WTC11 (cell line): ENCODE results near the gene KY. TPM values are rescaled to one million over a fixed set of nuclear protein-coding genes. Genes with fewer than 3 reads are reported as not detected.

Experiments used
- ATAC-seq: fragments of 200-7000 bp; cut with Tn5 transposase; 2 replicates; pipeline ENCODE4 v1.10.0; 2021; ENCODE audit warnings: mild to moderate bottlenecking, moderate library complexity
- CTCF ChIA-PET: fragments of 300-600 bp; sonication (Branson Sonifier 250); formaldehyde crosslinking; loops from one replicate; lab custom pipeline; 2021; ENCODE audit warnings: antibody characterized with exemption; lab: Charles Lee
- POLR2A ChIA-PET: fragments of 350-600 bp; sonication (Branson Sonifier 250); formaldehyde crosslinking; loops from one replicate; lab custom pipeline; 2021; ENCODE audit warnings: antibody characterized with exemption; lab: Charles Lee
- DNase-seq: peaks from one replicate; pipeline ENCODE4 v3.0.0; 2021; ENCODE audit warnings: low spot score
- H3K27ac Mint-ChIP-seq: 2 replicates; pipeline ENCODE4 v1.8.0; 2021; ENCODE audit warnings: mixed read lengths
- H3K27me3 Mint-ChIP-seq: 2 replicates; pipeline ENCODE4 v1.8.0; 2021; ENCODE audit warnings: low read depth, mild to moderate bottlenecking, moderate library complexity, mixed read lengths
- H3K36me3 Mint-ChIP-seq: 2 replicates; pipeline ENCODE4 v1.8.0; 2021; ENCODE audit warnings: mixed read lengths
- H3K4me1 Mint-ChIP-seq: 2 replicates; pipeline ENCODE4 v1.8.0; 2022; ENCODE audit warnings: mixed read lengths
- H3K4me3 Mint-ChIP-seq: 2 replicates; pipeline ENCODE4 v1.8.0; 2021; ENCODE audit warnings: mild to moderate bottlenecking, moderate library complexity, mixed read lengths
- H3K9me3 Mint-ChIP-seq: 2 replicates; pipeline ENCODE4 v1.8.0; 2021; ENCODE audit warnings: mixed read lengths
- ATF1 ChIP-seq: sonication (generic); formaldehyde crosslinking; IDR thresholded peaks from 2 replicates; pipeline ENCODE4 v1.8.1; 2023; ENCODE audit warnings: mild to moderate bottlenecking, moderate library complexity, missing genetic modification reagents
- CREB1 ChIP-seq: sonication (generic); formaldehyde crosslinking; IDR thresholded peaks from 2 replicates; pipeline ENCODE4 v1.8.0; 2023; ENCODE audit warnings: mild to moderate bottlenecking, missing genetic modification reagents
- ELF4 ChIP-seq: sonication (generic); formaldehyde crosslinking; IDR thresholded peaks from 2 replicates; pipeline ENCODE4 v1.8.1; 2022; ENCODE audit warnings: low read depth, mild to moderate bottlenecking, moderate library complexity, missing genetic modification reagents
- FOXK1 ChIP-seq: sonication (generic); formaldehyde crosslinking; IDR thresholded peaks from 2 replicates; pipeline ENCODE4 v1.8.0; 2022; ENCODE audit warnings: mild to moderate bottlenecking, moderate library complexity, missing genetic modification reagents
- GABPB1 ChIP-seq: sonication (generic); formaldehyde crosslinking; IDR thresholded peaks from 2 replicates; pipeline ENCODE4 v1.8.1; 2023; ENCODE audit warnings: mild to moderate bottlenecking, missing genetic modification reagents
- NFATC4 ChIP-seq: fragments of 250-450 bp; sonication (Bioruptor Pico); IDR thresholded peaks from 2 replicates; pipeline ENCODE4 v1.9.0; 2021; ENCODE audit warnings: mild to moderate bottlenecking
- NFE2L1 ChIP-seq: sonication (generic); formaldehyde crosslinking; IDR thresholded peaks from 2 replicates; pipeline ENCODE4 v1.8.1; 2023; ENCODE audit warnings: missing genetic modification reagents
- NFYB ChIP-seq: sonication (generic); formaldehyde crosslinking; conservative IDR thresholded peaks from 2 replicates; pipeline ENCODE4 v1.8.0; 2022; ENCODE audit warnings: low read depth, missing genetic modification reagents
- NR1H2 ChIP-seq: sonication (generic); formaldehyde crosslinking; IDR thresholded peaks from 2 replicates; pipeline ENCODE4 v1.9.0; 2021; ENCODE audit warnings: mild to moderate bottlenecking, moderate library complexity, missing genetic modification reagents
- NR2C2 ChIP-seq: sonication (generic); formaldehyde crosslinking; IDR thresholded peaks from 2 replicates; pipeline ENCODE4 v1.8.0; 2022; ENCODE audit warnings: mild to moderate bottlenecking, missing genetic modification reagents
- SP1 ChIP-seq: sonication (generic); formaldehyde crosslinking; conservative IDR thresholded peaks from 2 replicates; pipeline ENCODE4 v1.8.1; 2022; ENCODE audit warnings: missing genetic modification reagents
- ZNF219 ChIP-seq: sonication (generic); formaldehyde crosslinking; IDR thresholded peaks from 2 replicates; pipeline ENCODE4 v1.8.0; 2023; ENCODE audit warnings: missing genetic modification reagents, mild to moderate bottlenecking, borderline replicate concordance
- ZNF416 ChIP-seq: fragments of 250-450 bp; sonication (Bioruptor Pico); IDR thresholded peaks from 2 replicates; pipeline ENCODE4 v1.9.0; 2021; ENCODE audit warnings: mild to moderate bottlenecking, inconsistent platforms
- ZNF423 ChIP-seq: fragments of 250-450 bp; sonication (Bioruptor Pico); IDR thresholded peaks from 2 replicates; pipeline ENCODE4 v2.1.2; 2022; ENCODE audit warnings: mild to moderate bottlenecking, moderate library complexity
- total RNA-seq: library from RNA; stranded (reverse); gene quantifications from 3 replicates; pipeline ENCODE4 v1.2.3, GENCODE V29; 2021
- TF ChIP-seq, protein P1 (sequence below): sonication (generic); formaldehyde crosslinking; conservative IDR thresholded peaks from 2 replicates; pipeline ENCODE4 v1.8.1; 2022; ENCODE audit warnings: mild to moderate bottlenecking, missing genetic modification reagents
- TF ChIP-seq, protein P2 (sequence below): sonication (generic); formaldehyde crosslinking; IDR thresholded peaks from 2 replicates; pipeline ENCODE4 v1.8.0; 2023; ENCODE audit warnings: mild to moderate bottlenecking, missing genetic modification reagents
- TF ChIP-seq, protein P3 (sequence below): fragments of 250-450 bp; sonication (Bioruptor Pico); IDR thresholded peaks from 2 replicates; pipeline ENCODE4 v1.9.0; 2021; ENCODE audit warnings: mild to moderate bottlenecking, borderline replicate concordance
- TF ChIP-seq, protein P4 (sequence below): sonication (generic); formaldehyde crosslinking; IDR thresholded peaks from 2 replicates; pipeline ENCODE4 v1.8.1; 2023; ENCODE audit warnings: mild to moderate bottlenecking, missing genetic modification reagents, moderate library complexity
- TF ChIP-seq, protein P5 (sequence below): sonication (generic); formaldehyde crosslinking; conservative IDR thresholded peaks from 2 replicates; pipeline ENCODE4 v1.8.1; 2023; ENCODE audit warnings: mild to moderate bottlenecking, low read depth, missing genetic modification reagents, moderate library complexity

KY gene
- total RNA-seq, 1 experiment from 2014 or later: not detected

DNA sequence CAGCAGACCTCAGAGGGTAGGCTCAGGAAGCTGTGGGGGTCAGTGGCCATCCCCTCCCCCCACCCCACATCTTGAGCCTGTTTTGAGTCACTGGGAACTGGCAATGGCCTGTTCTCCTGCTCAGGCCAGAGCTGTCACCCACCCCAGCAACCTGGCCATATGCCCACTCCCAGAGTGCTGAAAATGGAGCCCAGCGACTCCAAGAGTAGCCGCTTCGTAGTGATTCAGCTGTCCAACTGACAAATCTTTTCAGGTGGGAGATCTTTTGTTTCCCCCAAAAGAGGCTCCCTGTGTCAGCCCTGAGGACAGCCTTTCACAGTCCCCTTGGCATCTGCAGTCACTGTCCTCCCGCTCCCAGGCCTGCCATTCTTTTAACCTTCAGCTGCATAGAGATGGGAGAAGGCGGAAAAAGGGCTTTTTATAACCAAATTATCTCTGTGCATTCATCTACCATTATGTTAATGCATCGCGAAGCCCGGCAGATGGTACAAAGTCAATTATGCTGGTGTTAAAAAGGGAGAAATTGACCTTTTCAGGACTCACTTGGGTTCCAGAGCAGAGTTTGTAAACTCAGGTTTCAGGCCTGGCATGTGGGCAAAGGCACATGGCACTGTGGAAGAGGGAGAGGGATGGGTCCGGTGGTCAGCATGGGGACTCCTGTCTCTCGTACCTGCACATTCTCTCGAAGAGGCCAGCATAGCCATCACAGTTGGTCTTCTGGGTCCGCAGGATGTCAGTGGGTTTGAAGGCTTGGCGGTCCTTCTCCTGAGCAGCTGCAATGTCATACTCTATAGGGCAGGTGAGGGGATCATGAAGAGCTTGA, 32.1 kb downstream of the KY start:
- ChIA-PET POLR2A (interaction anchor here (1.2 kb wide), 1 partner anchor 12 kb away, joined by 4 read pairs; no protein-coding TSS in a partner anchor), CTCF (interaction anchor here (1.2 to 6.9 kb wide), 4 partner anchors 17 to 136 kb away, joined by 3 to 40 read pairs (median 6); no protein-coding TSS in a partner anchor)
- TF ChIP-seq NR2C2 (CRISPR knock-in tag): no peak
- TF ChIP-seq NFATC4: no peak
- no peak for TF ChIP-seq GABPB1
- TF ChIP-seq, protein P1, sequence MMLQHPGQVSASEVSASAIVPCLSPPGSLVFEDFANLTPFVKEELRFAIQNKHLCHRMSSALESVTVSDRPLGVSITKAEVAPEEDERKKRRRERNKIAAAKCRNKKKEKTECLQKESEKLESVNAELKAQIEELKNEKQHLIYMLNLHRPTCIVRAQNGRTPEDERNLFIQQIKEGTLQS: no peak
- TF ChIP-seq NR1H2 (CRISPR knock-in tag): no peak
- no peak for TF ChIP-seq ELF4
- TF ChIP-seq, protein P2, sequence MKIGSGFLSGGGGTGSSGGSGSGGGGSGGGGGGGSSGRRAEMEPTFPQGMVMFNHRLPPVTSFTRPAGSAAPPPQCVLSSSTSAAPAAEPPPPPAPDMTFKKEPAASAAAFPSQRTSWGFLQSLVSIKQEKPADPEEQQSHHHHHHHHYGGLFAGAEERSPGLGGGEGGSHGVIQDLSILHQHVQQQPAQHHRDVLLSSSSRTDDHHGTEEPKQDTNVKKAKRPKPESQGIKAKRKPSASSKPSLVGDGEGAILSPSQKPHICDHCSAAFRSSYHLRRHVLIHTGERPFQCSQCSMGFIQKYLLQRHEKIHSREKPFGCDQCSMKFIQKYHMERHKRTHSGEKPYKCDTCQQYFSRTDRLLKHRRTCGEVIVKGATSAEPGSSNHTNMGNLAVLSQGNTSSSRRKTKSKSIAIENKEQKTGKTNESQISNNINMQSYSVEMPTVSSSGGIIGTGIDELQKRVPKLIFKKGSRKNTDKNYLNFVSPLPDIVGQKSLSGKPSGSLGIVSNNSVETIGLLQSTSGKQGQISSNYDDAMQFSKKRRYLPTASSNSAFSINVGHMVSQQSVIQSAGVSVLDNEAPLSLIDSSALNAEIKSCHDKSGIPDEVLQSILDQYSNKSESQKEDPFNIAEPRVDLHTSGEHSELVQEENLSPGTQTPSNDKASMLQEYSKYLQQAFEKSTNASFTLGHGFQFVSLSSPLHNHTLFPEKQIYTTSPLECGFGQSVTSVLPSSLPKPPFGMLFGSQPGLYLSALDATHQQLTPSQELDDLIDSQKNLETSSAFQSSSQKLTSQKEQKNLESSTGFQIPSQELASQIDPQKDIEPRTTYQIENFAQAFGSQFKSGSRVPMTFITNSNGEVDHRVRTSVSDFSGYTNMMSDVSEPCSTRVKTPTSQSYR (CRISPR knock-in tag): no peak
- TF ChIP-seq, protein P3, sequence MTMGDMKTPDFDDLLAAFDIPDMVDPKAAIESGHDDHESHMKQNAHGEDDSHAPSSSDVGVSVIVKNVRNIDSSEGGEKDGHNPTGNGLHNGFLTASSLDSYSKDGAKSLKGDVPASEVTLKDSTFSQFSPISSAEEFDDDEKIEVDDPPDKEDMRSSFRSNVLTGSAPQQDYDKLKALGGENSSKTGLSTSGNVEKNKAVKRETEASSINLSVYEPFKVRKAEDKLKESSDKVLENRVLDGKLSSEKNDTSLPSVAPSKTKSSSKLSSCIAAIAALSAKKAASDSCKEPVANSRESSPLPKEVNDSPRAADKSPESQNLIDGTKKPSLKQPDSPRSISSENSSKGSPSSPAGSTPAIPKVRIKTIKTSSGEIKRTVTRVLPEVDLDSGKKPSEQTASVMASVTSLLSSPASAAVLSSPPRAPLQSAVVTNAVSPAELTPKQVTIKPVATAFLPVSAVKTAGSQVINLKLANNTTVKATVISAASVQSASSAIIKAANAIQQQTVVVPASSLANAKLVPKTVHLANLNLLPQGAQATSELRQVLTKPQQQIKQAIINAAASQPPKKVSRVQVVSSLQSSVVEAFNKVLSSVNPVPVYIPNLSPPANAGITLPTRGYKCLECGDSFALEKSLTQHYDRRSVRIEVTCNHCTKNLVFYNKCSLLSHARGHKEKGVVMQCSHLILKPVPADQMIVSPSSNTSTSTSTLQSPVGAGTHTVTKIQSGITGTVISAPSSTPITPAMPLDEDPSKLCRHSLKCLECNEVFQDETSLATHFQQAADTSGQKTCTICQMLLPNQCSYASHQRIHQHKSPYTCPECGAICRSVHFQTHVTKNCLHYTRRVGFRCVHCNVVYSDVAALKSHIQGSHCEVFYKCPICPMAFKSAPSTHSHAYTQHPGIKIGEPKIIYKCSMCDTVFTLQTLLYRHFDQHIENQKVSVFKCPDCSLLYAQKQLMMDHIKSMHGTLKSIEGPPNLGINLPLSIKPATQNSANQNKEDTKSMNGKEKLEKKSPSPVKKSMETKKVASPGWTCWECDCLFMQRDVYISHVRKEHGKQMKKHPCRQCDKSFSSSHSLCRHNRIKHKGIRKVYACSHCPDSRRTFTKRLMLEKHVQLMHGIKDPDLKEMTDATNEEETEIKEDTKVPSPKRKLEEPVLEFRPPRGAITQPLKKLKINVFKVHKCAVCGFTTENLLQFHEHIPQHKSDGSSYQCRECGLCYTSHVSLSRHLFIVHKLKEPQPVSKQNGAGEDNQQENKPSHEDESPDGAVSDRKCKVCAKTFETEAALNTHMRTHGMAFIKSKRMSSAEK: no peak
- no peak for TF ChIP-seq NFE2L1 (CRISPR knock-in tag)
- DNase-seq (no peak), ATAC-seq (no peak)
- Mint-ChIP-seq H3K9me3 (no peaks in the 10 kb centered on the region), H3K4me1 (peaks cover 7% of the 10 kb centered on the region; the same call in 1 of the 2 replicates), H3K4me3 (no peak overlapping the region), H3K27me3 (no peaks in the 10 kb centered on the region), H3K27ac (no peak overlapping the region; the same call in 1 of the 2 replicates), H3K36me3 (no peaks in the 10 kb centered on the region)

DNA sequence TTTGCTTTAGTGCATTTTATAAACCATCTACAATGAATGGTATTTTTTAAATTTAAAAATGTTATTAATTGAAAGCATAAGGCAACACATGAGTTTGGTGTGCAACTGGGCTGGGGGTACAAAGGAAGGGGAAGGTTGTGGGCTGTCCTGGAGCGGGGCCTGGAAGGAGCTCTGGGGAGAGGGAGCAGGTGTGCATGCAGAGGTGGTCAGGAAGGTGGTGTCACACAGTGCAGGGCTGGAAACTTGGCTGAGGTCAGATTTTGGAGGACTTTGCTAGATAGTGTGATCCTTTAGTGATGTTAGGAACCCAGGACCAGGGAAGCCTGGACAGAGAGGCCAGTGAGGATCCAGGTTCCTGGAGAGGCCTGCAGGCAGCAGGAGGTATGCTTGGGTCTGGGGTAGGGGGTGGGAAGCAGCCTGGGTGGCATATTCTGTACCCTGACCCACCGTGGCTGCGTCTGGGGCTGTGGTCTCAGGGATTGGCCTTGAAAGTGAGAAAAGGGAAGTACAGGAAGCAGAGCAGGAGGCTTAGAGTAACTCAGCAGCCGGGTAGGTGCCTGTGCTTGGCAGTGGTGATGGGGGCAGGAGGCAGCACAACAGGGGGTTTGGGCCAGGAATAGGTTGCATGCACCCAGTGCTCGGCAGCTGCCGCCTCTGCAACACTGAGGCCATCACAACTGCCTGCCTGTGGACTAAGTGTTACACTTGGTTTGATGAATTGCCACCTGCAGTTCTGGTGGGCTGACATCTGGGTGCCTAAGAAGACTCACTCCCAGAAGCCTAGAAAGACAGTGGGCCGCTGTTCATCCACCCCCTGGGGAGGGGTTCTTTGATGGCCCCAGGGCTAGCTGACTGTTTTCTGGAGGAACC, 33.0 kb downstream of the KY start:
- no peak for DNase-seq
- Mint-ChIP-seq H3K27me3 (no peaks in the 10 kb centered on the region), H3K4me1 (peaks cover 7% of the 10 kb centered on the region; the same call in 1 of the 2 replicates), H3K4me3 (no peak overlapping the region), H3K36me3 (no peaks in the 10 kb centered on the region), H3K27ac (no peak overlapping the region), H3K9me3 (no peaks in the 10 kb centered on the region)
- no peak for ATAC-seq
- ChIA-PET CTCF (interaction anchor here (1.2 to 6.9 kb wide), 3 partner anchors 17 to 59 kb away, joined by 3 to 40 read pairs (median 4); no protein-coding TSS in a partner anchor), POLR2A (no interaction called here)
- TF ChIP-seq, protein P4, sequence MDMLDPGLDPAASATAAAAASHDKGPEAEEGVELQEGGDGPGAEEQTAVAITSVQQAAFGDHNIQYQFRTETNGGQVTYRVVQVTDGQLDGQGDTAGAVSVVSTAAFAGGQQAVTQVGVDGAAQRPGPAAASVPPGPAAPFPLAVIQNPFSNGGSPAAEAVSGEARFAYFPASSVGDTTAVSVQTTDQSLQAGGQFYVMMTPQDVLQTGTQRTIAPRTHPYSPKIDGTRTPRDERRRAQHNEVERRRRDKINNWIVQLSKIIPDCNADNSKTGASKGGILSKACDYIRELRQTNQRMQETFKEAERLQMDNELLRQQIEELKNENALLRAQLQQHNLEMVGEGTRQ (CRISPR knock-in tag): no peak
- TF ChIP-seq CREB1 (no peak), FOXK1 (no peak), NFYB (CRISPR knock-in tag) (no peak), ZNF416 (no peak), SP1 (CRISPR knock-in tag) (no peak), ZNF423 (CRISPR knock-in tag) (no peak), ZNF219 (CRISPR knock-in tag) (no peak), NR2C2 (CRISPR knock-in tag) (no peak), ATF1 (CRISPR knock-in tag) (no peak)
- TF ChIP-seq, protein P2 (CRISPR knock-in tag): no peak
- TF ChIP-seq, protein P5, sequence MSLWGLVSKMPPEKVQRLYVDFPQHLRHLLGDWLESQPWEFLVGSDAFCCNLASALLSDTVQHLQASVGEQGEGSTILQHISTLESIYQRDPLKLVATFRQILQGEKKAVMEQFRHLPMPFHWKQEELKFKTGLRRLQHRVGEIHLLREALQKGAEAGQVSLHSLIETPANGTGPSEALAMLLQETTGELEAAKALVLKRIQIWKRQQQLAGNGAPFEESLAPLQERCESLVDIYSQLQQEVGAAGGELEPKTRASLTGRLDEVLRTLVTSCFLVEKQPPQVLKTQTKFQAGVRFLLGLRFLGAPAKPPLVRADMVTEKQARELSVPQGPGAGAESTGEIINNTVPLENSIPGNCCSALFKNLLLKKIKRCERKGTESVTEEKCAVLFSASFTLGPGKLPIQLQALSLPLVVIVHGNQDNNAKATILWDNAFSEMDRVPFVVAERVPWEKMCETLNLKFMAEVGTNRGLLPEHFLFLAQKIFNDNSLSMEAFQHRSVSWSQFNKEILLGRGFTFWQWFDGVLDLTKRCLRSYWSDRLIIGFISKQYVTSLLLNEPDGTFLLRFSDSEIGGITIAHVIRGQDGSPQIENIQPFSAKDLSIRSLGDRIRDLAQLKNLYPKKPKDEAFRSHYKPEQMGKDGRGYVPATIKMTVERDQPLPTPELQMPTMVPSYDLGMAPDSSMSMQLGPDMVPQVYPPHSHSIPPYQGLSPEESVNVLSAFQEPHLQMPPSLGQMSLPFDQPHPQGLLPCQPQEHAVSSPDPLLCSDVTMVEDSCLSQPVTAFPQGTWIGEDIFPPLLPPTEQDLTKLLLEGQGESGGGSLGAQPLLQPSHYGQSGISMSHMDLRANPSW (CRISPR knock-in tag): no peak
